HG02571 (cell line): Measurements from ENCODE around the gene VWF.
"Not testable (repeated sequence)": the region's sequence is repeated elsewhere in the genome, so short reads cannot be mapped to it uniquely, and the experiment has no call there.

Experiments used
- ATAC-seq: cut with Tn5 transposase; IDR thresholded peaks from one replicate; pipeline ENCODE4 v1.9.1; 2021; ENCODE audit warnings: mild to moderate bottlenecking, moderate library complexity; ENCODE audit not compliant: unreplicated experiment

The VWF gene

DNA sequence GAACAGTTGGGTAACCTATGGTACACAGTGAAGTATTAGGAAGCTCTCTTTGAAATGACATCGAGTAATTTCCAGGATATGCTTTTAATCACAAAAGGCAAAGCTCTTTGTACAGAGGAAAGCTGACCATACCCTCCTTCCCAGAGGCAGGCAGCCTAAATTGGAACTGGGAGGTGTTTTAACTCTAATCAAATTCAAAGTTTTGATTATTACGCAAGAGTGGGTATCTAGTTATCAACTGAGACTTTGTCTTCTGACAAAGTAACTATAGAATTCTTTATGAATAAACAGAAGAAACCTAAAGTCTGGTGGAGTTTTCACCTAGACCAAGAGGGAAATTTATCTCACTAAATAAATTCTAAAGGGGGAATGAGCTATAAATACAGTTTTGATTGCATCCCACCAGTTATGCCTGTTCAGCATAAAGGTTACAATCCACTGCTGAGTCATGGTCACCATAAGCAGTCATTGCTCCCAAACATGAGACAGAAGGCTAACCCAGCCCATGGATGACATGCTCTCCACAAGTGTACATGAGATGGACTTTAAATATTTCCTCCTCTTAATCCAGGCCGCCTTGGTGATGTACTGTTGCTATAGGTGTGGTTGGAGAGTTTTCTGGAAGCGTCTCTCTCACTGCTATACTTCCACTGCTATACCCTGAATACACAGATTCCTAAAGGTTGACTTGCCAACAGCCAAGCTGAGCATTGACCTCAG, 113.7 kb downstream of the VWF start:
- ATAC-seq, result not testable (repeated sequence)

DNA sequence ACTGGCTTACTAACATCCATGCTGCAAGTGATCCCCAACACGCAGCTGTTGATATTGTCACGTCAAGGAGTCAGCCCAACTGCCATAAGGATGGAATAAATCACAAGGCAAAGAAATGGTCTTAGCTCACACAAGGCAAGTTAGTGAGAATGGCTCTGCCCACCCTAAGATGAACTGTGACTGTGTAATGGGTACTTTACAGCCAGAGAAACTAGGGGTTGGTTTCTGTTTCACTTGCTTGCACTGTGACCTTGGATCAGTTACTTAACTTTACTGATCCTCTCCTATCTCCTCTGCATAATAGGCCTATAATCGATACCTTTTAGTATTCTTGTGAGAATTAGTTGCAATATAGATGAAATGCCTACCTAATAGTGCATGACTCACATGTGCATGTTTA, 127.2 kb downstream of the VWF start:
- ATAC-seq, result no peak

DNA sequence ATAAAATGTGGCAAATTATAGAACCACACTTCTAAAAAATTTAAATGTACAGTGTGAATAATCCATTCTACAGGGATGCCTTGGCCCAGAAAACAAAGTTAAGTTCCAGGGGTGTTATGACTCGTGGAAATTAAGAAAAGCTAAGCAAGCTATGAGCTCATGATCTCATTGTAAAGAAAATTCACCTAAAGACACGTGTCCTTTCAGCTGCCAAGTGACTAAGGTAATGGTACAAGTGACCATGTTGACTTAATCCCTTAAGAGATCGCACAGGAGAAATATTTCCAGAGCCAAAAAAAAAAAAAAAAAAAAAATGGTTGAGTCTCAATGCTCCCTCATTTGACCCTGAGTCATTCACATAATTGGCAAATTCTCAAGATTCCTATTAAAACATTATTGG, 128.0 kb downstream of the VWF start:
- no peak for ATAC-seq

DNA sequence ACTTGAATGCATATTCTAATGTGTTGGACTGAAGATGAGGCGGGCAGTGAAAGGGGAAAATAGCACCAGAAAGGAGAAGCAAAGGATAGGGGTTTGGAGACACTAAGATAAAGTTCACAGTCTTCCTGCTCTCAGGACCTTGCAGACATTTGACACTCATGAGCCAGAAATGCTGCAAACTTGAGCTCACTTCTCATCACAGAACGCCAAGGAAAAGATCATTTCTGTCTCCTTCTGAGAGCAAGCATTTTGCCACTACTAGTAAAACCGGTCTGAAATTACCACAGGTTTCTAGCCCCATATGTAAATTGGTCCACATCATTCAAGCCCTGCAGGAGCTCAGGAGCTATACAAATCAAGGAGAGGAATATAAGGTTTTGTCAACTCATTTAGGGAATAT, 134.8 kb downstream of the VWF start:
- ATAC-seq, result no peak

DNA sequence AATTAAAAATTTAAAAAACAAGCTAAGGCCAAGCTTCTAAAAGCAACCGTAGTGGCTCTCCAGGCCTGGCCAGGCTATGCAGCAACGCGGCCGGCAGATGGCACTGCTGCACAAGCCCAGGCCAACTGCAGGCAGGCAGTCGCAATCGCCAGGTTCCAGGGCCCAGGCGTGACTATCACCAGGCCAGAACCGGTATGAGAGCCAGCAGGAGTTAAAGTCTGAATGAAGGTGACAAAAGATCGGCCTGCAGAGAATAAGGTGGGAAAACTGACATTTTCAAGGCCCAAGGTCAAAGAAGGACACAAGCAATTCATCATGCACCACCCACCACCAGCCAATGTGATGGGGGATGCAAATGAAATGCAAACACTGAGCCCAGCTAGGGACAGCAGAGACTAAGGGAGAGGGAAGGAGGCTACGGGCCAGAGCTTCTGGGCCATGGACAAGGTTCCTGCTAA, 135.8 kb downstream of the VWF start:
- no peak for ATAC-seq

DNA sequence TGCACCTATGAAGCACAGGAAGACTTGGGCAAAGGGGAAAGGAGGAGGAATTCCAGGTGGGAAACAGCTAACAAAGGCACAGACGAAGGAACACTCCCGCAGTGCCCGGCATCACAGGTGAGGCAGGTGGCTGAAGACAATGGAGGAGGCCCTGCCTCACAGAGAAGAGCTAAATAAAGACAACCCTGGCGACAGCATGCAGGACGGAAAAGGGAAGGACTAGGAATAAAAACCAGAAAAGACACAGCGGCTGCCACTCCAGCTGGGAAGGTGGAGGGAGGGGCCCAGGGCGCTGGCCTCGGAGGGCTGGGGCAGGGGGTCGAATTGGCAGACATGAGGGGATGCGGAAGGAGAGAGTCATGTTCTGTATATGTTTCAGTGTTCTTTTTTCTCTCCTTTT, 136.4 kb downstream of the VWF start:
- ATAC-seq, result no peak

DNA sequence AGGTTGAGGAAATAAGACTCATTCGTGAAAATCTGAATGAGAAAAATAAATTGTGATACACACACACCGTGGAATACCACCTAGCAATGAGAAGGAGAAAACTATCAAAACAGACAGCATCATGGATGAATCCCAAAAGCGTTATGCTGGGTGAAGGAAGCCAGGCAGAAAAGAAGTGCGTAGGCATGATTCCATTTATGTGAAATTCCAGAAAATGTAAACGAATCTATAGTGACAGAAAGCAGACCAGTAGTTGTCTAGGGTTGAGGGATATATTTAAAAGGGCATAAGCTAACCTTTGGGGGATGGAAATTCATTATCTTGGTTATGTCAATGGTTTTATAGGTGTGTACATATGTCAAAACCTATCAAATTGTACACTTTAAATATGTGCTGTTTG, 136.9 kb downstream of the VWF start:
- ATAC-seq, result no peak

DNA sequence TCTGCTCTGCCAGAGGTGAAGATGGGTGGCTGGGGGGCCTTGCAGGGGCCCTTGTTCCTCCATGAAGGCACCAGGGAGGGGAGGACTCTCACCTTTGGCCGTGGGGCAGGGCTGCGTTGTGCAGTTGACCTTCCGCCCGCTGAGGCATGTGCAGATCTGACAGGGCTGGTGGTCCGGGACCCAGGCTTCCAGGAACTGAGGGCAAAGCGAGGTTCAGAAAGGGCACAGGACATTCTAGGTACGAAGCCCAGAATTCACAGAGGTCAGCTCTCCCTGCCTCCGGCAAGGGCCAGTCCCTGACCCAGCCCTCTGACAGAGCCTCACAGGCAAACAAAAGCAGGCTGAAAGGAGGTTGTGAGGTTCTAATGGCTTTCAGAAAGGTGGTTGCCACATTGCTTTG, 139.0 kb downstream of the VWF start:
- no peak for ATAC-seq

DNA sequence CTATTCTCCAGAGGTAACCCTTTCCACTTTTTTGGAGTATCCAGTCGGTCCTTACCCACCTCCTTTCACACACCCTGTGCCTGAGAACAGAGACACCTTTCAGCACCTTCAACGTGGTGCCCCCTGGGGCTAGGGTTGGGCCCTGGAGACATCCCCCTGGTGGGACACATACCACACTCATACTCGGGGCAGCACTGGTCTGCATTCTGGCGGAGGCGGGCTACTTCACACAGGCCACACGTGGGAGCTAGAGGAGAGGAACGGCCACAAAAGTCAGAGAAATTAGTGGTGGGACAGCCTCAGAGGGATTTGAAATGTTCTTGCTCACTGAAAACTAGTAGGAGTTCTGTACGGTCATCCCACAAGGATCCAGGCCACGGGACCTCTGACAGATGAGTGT, 139.6 kb downstream of the VWF start:
- ATAC-seq, result no peak

DNA sequence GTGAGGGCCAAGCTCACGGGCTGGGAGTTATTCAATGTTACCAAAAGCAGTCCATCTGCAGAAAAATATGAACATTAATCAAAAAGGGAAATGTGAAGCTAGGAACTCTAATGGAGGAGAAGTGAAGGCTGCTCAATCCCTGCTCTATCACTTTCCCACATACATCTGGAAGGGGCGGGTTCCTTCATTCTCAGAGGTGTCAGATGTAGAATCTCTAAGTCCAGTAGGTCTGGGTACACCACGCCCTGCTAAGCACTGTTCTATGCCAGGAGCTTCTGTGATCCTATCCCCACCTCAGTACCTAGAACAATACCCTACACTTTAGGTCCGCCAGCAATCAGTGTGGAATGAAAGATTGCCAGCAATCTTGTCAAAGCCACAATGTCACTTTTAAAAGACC, 142.4 kb downstream of the VWF start:
- no peak for ATAC-seq

DNA sequence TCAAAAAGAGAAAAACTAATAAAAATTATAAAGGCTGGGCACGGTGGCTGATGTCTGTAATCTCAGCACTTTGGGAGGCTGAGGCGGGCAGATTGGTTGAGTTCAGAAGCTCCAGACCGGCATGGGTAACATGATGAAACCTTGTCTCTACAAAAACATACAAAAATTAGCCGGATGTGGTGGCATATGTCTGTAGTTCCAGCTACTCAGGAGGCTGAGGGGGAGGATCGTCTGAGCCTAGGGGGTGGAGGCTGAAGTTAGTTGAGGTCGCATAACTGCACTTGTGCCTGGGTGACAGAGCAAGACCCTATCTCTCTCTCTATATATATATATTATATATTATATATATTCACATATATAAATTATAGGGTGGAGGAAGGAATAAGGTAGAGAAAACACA, 146.9 kb downstream of the VWF start:
- no peak for ATAC-seq

DNA sequence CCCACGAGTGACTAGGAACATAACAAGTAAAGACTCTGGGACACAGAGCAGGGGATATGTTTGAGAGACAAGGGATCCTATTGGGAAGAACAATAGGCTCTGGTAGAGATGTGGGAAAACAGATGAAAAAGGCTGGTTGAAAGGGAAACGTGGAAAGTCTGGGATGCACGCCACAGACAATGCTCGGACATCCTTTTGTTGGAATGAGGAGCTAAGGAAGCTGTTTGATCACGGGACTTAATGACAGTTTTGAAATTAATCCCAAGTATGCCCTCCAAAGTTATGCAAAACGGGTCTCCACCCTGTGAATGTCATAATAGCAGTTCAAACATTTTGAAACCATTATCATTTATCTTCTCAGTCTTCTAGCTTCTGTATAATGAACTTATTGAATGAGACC, 147.8 kb downstream of the VWF start:
- ATAC-seq, result no peak

DNA sequence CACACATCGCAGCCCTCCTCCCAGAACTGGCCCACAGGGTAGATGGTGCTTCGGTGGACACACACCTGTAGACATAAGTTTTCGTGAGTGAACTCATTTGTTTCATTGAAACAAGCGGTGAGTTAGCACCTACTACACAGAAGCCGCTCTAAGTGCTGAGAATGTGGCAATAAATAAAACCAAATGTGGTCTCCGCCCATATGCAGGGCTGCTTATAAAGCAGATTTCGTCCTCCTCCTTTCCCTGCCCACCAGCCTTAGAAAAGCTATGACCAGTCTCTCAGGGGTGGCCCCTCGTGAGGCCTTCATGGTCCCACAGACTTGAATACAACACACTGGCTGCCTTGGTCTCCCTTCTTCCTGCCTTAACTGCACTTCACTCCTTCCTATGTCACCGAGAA, 148.3 kb downstream of the VWF start:
- ATAC-seq, result no peak

DNA sequence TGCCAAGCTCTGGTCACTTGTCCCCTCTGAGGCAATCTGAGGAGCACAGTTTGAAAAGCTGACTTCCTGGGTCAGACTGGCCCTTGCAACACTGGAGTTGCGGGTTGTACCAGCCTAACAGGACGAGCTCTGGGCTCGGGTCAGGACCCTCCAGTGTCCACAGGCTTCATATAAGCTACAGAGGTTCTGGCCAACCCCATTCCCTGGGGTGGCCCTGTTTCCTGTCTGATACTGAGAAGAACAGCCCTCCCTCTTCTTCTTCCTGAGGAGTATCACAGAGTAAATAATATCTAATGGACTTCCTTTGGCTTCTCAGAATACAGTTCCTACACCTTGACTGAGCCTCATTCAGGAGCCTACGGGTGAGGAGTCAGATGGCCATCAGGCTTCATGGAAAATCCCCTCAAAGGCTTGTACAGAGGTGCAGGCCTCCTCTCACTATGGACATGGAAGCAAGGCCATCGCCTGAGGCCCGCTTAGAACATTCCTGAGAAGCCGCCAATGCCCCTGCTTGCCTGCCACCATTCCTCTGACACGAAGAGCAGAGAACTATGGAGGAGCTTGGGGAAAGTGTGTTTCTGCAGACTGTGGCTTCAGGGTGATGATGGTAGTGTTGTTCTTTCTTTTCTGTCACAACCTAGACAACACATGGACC, 150.9 kb downstream of the VWF start:
- no peak for ATAC-seq

DNA sequence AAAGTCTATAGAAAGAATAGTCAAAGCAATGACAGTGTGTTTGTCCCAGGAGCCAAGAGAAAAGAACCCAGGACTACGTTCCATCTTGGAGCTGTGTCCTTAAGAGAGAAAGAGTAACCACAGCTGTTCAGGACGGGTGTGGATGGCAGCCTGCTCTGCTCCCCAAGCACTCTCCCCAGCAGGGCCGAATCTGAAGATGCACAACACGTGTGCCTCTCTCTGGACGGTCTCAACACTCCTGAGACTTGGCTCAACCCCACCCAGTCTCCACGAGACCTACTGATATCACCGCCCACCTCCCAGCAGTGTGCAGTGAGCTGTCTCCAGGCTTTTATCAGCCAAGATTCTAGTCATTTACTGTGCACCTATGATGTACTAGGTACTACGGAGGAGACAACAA, 152.1 kb downstream of the VWF start:
- ATAC-seq, result no peak

DNA sequence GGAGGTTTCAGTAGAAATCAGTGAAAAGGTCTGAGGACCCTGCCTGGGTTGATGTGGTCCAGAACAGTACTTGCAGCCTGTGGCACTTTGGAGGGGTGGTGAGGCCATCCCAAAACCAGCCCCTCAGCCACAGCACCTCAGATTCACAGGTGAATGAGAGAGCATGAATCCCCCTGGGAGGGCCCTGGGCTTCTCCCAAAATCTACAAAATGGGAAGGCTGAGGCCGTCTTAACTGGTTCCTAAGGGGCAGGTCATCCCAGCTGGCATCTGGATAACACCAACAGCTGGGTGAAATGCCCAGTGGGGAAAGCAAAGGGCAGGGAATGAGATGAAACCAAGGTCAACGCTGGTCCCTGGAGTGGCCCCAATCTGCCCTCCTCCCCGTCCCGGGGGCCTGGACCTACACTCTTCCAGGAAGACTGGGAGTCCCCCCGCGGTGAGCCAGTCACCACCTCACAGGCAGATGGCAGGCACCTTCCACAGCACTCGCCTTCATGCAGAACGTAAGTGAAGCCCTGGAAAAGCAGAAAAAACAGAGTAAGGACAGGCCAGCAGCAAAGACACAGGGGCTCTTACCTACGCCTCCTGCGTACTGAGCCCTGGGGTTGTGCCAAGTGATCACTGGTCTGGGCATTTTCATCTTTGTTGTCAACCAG, 153.1 kb downstream of the VWF start:
- no peak for ATAC-seq

DNA sequence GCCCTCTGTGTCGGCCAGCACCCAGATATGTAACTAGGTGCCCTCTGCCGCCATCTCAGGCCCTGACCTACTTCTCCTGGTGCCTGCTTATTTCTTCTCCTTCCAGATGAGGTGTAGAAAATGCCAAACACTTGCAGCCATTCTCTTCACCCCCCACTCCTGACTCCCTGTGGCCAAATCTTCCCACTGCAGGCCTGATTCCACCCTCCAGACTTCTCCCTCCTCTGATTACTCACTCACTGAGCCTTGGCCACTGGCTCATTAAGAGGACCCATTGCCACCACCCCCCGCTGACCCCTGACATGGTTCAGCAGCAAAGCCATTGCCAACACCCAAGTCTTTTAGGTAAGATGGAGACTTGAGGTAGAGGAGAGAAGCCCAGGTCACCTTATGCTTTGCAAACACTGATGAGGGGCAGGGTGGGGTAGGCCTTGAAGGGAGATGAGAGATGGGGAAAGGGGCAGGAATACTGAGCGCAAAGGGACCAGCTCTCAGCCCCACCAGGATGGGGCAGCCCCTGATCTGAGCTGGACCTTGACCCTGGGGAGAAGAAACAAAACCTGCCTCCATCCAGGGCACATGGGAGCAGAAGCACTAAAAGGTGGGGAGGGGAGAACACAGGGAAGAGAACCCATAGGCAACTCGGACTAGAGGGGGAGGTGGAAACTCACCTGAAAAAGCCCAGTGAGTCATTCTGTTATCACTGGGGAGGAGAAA, 154.3 kb downstream of the VWF start:
- no peak for ATAC-seq

DNA sequence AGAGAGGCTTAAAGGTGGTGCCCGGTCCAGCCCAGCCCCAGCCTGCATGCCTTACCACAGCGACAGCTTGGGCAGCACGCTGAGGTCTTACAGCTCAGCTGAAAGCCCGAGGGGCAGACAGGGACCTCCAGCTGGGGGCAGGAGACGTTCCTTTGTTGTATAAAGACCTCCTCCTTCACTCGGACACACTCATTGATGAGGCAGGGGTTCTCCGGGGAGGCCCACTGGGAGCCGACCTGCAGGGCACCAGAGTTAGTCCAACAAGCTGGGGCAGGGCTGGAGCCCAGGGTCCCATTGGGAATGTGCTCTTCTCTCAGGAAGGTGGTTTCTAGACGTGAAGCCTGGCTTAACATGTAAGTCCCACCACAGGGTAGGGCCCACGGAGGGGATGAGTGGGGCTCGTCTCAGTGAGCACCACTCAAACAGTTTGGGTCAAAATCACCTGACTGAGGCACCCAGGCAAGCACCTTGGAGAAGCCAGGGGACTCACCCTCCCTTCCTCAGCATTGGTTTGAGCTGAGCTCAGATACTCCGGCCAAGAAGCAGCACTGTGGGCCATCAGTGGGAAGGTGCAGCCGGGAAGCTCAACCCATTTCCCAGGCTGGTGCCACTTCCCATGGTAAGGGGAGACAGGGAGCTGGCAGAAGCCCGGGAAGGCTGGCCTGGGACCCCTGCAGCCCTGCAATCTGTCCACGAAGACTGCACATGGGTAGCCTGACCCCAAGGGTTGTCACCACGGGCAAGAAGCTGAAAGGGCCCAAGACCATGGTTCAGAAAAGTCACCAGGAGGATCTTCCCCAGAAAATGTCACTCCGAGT, 155.1 kb downstream of the VWF start:
- no peak for ATAC-seq

DNA sequence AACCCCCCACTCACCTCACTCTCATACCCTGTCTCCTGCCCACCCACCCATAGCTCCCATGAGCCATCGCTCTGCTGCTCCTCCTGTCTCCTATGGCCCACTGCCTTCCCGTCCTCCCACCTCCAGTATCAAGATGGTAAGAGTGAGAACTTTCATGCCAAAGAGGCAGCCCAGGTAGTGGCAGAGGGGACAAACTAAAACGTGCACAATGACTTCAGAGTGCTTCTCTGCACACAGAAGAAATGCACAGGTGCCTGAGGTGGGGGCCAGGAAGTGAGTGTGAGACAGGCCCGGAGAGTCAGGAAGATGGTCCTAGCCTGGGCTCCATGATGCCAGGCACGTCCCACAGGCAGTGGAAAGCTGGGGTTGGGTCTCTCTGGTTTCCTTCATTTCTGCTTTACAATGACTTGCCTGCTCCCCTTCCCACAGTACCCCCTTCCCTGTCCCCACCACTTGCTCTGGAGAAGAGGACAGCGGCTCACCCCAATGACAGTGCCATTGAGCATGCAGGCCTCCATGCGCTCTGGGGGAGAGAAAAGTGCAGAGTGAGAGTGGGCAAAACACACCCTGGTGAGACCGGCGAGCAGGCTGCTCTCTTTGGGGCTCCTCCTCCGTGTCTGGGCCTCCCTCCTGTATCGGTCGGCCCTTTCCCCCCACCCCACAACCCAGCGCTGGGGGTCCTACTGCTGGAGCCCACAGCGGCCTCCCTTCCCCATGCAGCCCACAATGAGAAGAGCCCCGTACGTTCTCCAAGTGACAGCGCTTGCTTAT, 156.6 kb downstream of the VWF start:
- no peak for ATAC-seq

DNA sequence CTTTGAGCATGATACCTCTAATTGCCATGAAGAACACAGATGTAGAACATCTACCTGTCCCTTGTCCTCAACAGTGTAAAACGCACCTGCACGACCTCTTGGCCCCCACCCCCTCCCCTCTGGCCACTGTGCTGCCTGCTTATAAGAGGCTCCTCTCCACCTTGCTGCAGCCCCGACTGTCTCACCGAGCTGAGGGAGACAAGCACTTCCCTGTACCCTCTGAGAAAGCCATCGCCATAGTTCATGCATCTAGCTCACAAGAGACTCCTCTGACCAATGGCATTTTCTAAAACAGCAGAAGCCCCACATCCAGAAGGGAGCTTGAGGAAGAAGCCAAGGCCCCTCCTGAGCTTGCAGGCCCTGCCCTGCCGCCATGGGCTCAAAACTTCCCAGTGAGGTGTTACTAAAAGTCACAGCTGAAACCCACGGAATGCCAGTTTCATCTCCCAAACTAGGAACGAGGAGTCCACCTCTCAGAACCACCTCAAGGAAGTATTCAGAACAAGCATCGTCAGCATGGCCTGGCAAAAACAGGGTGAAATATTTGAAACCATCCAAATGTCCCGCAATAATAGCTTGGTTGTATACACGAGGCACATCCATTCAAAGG, 157.9 kb downstream of the VWF start:
- no peak for ATAC-seq
